NCI-H146 (cell line): Measurements from ENCODE around the gene ERRFI1.

Experiments used
- DNase-seq: peaks from one replicate; lab custom pipeline; 2025; lab: John Stamatoyannopoulos, UW

The ERRFI1 gene

GRCh38 chr1:8043621-8044020 lies 17.5 kb upstream of the ERRFI1 start:
- no peak for DNase-seq

GRCh38 chr1:8042134-8042533 lies 16.0 kb upstream of the ERRFI1 start:
- DNase-seq, result no peak

- DNase-seq, result no peak
Measured at GRCh38 chr1:8040586-8040985, 14.5 kb upstream of the ERRFI1 start.

DNA sequence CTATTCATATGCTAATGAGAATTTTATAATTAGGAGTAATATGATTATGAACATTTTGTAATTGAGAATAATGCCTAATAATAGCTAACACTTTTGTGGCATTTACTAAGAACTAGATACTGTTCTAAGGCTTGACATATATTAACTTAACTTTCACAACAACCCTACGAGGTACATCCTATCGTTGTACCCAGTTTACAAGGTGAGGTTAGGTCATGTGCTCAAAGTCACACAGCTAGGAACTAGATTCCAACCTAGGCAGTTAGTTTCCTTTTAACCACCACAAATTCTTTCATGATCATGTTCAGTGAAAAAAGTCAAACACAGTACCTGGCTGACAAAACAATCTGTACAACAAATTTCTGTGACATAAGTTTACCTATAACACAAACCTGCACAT lies 13.0 kb upstream of the ERRFI1 start:
- no peak for DNase-seq

DNA sequence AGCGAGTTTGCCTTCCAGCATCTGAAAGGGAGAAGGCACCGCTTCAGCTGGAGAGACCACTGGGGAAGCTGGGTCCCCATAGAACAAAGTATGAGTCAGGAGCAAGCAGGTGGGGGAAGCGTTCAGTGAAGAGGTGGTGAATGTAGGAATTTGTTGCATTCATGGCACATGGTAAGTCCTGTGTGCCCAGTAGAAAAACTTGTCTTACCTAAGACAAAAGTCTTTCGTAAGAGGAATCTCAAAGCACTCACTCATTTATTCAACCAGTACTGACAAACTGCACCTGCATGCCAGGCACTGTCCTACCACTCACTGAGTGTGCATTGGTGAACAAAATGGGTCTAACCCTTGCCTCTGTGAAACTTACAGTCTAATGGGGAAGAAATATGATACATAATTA lies 9.2 kb upstream of the ERRFI1 start:
- DNase-seq, result no peak

DNA sequence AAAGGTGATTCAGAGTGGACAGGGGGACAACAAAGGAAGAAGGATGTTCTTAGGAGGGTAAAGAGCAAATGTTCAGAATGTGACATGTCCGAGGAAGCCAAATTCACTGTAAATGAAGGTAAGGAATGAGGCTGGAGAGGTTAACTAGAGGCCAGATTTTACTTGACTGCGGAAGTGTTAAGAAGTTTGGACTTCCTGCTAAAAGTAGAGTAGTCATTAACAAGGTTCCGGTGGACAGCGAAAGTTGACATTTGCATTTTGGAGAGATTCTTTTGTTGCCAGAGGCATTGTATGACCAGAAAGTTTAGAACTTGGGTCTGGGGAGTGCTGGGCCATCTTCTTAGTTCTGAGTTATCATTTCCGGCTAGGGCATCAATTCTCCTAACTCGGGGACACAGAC lies 7.2 kb upstream of the ERRFI1 start:
- DNase-seq, result no peak

DNA sequence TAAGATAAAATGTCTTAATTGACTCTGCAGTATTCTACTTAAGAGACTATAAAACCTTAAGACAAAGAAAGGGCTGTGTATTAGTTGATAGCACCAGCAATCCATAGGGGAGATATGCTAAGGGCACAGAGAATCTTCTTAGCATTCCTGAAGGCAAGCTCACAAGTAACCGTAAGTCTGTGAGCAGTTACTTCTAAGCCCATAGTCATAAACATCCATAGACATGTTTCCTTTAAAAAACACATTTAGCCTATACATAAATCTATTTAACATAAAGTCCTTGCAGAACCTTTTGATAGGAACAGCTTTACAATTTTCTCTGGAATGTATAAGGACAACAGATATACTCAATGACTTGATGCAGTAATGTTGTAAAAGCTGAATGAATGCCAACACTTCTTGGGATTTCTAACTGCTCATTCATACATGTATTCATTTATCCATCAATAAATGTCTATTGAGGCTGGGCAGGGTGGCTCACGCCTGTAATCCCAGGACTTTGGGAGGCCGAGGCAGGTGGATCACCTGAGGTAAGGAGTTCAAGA lies 6.3 kb upstream of the ERRFI1 start:
- no peak for DNase-seq

GRCh38 chr1:8031176-8031785 lies 5.2 kb upstream of the ERRFI1 start:
- no peak for DNase-seq

DNA sequence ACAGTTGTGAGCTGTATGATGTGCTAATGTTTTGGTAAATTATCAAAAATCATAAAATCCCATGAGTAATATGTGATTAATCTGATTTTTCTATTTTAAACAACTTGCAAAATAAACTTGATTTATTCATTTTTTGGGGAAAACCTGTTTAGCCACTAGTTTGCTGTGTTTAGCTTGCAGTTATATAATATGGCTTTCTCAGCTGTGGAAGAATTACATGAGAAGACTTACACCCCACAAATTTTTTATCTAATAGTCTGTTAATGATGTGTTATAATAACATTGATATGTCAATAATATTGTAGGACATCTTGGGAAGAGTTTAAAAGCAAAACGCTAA lies 2.4 kb upstream of the ERRFI1 start:
- DNase-seq, result no peak

- DNase-seq, result no peak
Measured at GRCh38 chr1:8027748-8028570, 1.9 kb upstream of the ERRFI1 start.

DNA sequence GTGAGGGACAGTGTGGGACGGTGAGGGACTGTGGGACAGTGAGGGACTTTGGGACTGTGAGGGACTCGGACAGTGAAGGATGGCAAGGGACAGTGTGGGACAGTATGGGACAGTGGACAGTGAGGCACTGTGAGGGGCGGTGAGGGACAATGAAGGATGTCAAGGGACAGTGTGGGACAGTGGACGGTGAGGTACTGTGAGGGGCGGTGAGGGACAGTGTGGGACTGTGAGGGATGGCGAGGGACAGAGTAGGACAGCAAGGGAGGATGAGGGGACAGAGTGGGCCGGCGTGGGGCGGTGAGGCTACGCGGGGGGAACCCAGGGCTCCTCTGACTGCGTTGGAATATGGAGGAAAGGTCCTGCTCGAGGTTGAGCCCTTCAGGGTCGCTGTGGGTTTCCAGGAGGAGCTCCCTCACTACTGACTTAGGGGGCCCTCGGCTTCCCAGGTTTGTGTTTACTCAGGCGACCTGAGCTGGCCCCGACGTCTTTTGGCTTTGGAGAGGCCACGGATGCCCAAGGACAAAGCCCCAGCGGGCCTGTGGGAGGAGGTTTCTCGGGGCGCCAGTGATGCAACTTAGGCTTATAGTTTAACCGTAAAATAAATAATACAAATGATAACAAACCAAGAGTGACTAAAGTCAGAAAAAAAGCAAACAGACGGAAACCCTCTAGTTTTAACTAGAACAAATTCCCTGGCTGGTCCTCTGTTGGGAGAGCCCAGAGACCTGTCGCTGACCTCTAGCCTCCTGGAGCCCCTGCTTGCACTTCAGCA lies 1.1 kb upstream of the ERRFI1 start:
- no peak for DNase-seq

GRCh38 chr1:8025671-8026144 lies 401 bp downstream of the ERRFI1 start:
- no peak for DNase-seq

DNA sequence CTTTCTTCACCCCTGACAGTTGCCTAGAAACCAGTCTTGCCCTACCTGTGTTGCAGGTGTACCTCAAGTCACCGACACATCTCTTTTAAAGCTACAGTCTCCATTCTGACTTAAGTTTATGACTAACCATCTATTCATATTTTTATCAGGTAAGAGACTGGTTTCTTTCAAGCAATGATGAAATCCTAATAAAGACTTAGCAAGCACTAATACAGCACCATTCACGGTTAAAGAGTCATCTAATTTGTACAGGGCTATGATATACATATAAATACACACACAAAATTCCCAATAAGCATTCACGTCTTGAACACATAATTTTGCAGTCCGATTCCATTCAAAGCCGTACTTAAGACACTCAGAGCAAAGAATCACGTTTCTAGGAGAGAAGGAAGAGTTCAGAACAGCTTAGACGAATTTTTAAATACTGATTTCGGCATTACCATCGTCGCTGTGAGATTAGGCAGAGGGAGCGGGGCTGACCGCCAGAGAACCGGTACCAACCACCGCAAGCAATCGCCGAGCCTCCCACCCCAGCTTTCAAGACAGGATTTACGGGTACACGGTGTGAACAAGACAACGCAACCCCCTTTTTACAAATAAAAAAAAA lies 943 bp downstream of the ERRFI1 start:
- no peak for DNase-seq

DNA sequence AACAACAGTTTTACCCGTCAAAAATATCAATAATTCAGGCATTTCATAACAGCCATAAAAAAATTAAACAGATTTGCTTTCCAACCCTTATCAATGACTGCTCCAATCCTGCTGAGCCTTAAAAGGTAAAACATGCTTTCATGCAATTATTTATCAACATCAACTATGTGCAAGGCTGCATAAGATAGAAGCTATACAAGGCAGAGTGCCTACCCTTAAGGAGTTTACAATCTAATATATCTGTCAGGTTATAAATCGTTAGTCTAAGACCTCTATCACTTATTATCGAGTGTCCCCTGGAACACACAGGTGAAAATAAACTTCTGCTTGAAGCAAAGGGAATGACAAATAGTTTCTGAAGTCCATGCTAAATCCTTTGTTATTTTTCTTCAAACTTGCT lies 1.8 kb downstream of the ERRFI1 start:
- DNase-seq, result no peak

DNA sequence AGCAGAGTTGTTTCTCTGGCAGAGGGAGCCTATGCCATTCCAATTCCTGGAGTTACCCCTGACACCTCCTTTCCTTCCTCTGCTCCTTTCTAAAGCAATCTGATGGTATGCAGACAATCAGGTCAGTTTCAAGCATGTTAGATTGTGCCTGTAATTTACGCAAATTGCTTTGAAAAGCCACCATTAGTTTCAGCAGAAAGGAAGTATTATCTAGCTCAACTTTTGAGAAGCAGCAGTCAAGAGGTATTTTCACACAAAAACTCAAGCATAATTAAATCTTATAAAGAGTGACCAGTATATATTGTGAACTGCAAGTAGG lies 2.2 kb downstream of the ERRFI1 start:
- no peak for DNase-seq

GRCh38 chr1:8023287-8023994 lies 2.7 kb downstream of the ERRFI1 start:
- no peak for DNase-seq

- DNase-seq, result no peak
Measured at GRCh38 chr1:8022395-8023286, 3.5 kb downstream of the ERRFI1 start.

GRCh38 chr1:8021676-8022266 lies 4.3 kb downstream of the ERRFI1 start:
- DNase-seq, result no peak

DNA sequence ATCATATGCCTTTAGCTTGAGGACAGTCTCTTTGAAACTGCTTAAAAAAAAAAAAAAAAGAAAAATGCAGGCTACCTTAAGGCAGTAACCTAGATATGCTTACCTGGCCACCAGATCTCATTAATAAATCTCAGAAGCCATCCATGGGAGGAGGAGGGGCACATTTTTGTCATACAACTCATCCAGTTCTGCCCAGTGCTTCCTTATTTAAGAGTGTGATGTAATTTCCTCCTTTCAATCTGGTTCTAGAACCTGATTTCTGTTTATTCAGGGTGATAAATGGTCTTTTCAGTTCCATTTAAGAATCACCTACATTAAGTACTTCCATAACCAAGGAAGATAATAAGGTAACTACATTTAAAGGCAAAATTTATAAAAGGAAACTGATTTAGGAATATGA lies 6.1 kb downstream of the ERRFI1 start:
- no peak for DNase-seq

- no peak for DNase-seq
Measured at GRCh38 chr1:8019229-8019620, 6.9 kb downstream of the ERRFI1 start.
